ENCODE data around the gene POU4F3.
"Not testable (repeated sequence)": the region's sequence is repeated elsewhere in the genome, so short reads cannot be mapped to it uniquely, and the experiment has no call there.

POU4F3 gene

GRCh38 chr5:146338774-146339714, at the start of gene POU4F3:
Gene POU4F3 (plus strand): TSS chr5:146338839. CDS start chr5:146339113, 274 bp downstream.
- no peak for DNase-seq (ENCODE audit: low read depth)

DNA sequence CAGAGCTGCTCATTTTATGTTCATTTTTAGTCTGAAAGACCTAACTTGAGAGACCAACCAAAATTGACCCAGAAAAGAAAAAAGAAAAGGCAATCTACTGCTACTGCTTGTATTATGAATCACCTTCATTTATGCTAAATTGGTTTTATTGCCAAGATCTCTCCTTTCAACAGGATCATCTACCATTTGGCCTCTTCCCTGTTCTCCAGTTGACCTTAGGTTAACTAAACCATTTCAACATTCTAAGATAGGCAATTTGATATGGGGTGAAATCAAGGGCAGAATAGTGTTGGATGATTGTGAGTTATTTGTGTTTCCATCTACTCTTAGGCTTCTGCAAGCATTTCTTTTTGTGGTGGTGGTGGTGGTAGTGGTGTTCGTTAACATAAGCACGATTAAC, 48.3 kb upstream of the POU4F3 start:
- no peak for DNase-seq (ENCODE audit: low read depth)

GRCh38 chr5:146291421-146292074, 47.1 kb upstream of the POU4F3 start:
- no peak for DNase-seq (ENCODE audit: low read depth)

DNA sequence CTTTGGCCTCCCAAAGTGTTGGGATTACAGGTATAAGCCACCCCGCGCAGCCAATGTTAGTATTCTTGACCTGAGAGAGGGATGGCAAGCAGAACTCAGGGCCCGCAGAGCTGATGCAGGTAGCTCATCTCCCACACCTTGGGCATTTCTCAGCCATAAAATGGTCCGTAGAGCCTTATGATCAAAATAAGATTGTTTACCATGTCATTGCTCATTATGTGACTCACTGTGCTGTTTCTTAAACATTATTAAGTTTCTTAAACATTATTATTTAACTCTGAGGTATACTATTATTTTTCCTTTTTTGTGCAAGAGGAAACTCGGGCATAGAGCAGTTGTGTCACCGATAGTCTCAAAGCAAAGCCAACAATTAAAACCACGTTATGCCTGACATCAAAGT, 42.4 kb upstream of the POU4F3 start:
- no peak for DNase-seq (ENCODE audit: low read depth)

- DNase-seq (ENCODE audit: low read depth), result not testable (repeated sequence)
These were observed 39.7 kb upstream of the POU4F3 start for GRCh38 chr5:146298920-146299319.

GRCh38 chr5:146301626-146302025, 37.0 kb upstream of the POU4F3 start:
- DNase-seq (ENCODE audit: low read depth), result no peak

DNA sequence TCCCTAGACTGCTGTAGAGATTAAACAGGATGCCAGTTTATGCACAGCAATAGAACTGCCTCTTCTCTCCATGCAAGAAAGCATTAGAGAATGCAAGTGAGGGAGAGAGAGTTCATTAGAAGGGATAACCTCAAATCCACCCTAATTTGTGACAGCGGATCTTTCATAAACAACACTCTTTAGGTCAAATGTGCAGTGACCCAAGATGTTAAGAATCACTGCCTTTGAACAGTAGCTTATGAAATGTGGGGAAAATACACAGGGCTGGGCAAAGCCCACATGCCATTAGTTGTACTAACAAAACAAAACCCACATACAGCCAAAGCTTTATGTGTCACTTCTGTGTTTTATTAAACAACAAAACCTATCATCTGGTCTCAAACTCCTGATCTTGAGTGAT, 36.2 kb upstream of the POU4F3 start:
- DNase-seq (ENCODE audit: low read depth), result no peak

DNA sequence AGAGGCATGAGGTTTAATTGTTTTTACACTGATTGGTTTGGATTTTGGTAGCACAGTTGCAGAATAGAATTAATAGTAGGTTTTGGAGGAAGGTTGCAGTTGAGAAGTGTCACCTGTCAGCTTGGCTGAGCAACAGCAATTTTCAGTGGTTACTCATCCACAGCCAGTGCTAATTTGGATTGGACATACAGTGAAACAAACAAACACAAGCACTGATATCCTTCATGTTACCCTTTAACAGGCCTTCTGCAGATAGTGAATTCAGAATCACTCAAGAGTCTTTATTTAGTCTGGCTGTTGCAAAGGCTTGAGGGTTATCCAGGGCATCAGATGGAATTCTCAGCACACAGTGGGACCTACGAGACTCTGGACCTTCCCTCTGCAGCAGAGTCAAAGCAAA, 31.8 kb upstream of the POU4F3 start:
- no peak for DNase-seq (ENCODE audit: low read depth)

DNA sequence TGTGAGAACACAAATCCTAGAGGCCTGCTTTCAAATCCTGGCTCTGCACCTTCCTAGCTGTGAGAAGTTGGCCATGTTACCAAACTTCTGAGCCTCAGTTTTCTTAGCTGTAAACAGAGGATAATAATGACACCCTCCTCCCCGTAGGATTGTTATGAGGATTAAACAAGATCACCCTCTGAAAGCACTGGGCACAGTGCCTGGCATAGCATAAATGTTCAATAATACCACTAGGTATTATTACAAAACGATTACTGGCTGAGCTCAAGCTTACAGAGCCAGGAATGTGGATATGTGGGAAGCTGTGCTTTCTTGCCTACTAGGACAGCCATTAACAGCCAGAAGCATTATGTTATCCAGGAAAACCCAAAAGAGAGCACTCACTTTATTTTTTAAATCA, 30.8 kb upstream of the POU4F3 start:
- no peak for DNase-seq (ENCODE audit: low read depth)

GRCh38 chr5:146310540-146310939, 28.1 kb upstream of the POU4F3 start:
- DNase-seq (ENCODE audit: low read depth), result no peak

DNA sequence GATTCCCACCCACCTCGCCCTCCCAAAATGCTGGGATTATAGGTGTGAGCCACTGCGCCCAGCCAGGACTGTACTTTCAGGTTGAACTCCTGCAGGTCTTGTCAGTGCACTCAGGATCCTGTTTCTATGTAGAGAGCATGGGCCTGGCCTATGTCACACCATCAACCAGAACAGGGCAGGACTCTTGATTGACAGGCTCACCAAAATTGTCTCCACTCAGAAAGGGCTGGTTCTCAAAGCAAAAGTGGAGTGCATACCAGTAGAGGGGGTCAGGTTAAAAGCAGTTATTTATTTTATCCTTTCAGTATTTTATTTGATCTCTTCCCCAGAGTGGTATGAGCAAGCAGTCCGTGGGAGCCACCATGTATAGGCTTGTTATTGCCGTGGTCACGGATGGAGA, 27.4 kb upstream of the POU4F3 start:
- no peak for DNase-seq (ENCODE audit: low read depth)

- no peak for DNase-seq (ENCODE audit: low read depth)
These were observed 25.6 kb upstream of the POU4F3 start for GRCh38 chr5:146313027-146313426.

- no peak for DNase-seq (ENCODE audit: low read depth)
These were observed 17.1 kb upstream of the POU4F3 start for GRCh38 chr5:146321571-146321970.

- DNase-seq (ENCODE audit: low read depth), result no peak
These were observed 11.3 kb upstream of the POU4F3 start for GRCh38 chr5:146327257-146327870.

GRCh38 chr5:146327989-146328388, 10.7 kb upstream of the POU4F3 start:
- DNase-seq (ENCODE audit: low read depth), result no peak

DNA sequence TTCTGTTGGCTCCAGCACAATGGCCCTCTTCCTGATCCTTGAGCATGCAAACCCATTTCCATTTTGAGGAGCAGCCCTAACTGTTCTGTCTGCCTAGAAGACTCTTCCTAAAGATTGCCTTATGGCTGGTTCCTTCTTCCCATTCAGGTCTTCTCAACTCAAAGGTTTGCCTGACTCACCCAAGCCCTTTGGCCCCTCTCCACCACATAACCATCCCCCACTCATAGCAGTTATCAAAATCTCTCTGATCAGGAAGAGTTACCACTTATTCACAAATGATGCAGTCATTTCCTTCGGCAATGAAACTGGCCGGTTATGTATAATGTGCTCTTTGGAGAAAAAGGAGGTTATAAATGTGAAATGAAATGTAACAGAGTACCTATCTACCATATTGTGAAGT, 8.9 kb upstream of the POU4F3 start:
- no peak for DNase-seq (ENCODE audit: low read depth)

GRCh38 chr5:146331423-146331822, 7.2 kb upstream of the POU4F3 start:
- DNase-seq (ENCODE audit: low read depth), result no peak

- DNase-seq (ENCODE audit: low read depth), result no peak
These were observed 4.5 kb upstream of the POU4F3 start for GRCh38 chr5:146334074-146334533.

- no peak for DNase-seq (ENCODE audit: low read depth)
These were observed 2.4 kb upstream of the POU4F3 start for GRCh38 chr5:146336197-146336596.

DNA sequence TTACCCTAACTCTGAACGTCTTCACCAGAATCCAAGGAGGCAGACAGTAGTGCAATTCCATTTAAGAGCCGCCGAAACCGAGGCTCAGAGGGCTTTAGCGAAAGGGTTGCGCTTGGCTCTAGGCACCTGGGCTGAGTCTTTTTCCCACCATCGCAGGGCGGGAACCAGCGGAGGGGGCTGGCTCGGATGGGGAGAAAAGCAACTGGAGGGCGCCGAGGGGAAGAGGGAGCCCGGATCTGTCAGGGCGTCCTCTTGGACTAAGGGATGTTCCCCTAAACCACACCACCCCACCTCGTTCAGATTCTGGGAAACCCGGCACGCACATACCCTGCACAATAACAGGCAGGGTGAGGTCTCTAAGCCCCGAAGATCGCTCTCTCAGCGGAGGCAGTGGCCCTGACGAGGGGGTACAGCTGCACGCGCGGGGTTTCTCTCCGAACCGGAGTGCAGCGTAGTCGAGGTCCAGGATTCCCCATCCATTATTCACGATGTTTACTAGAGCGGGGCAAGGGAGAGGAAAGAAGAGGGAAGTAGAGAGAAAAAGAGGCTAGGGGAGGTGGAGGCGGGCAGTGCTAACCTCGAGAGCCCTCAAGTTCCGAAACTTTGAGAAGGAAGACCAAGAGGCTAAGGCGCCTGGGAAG, 1.3 kb upstream of the POU4F3 start:
- DNase-seq (ENCODE audit: low read depth), result no peak

GRCh38 chr5:146337928-146338327, 711 bp upstream of the POU4F3 start:
- no peak for DNase-seq (ENCODE audit: low read depth)

GRCh38 chr5:146339715-146340259, 1.1 kb downstream of the POU4F3 start:
- no peak for DNase-seq (ENCODE audit: low read depth)
